Sigmoid colon (tissue), 7 donors: ENCODE data around the gene TBCE. TPM values are rescaled to one million over a fixed set of nuclear protein-coding genes. Genes with fewer than 3 reads are reported as not detected.

Source experiments
- DNase-seq: peaks from one replicate; pipeline ENCODE4 v3.0.0-alpha.2; 2019
- H3K27ac ChIP-seq, 4 donors: fragments of 200-600 bp; sonication (generic); one replicate each; pipeline ENCODE4 v1.5.1; 2016 to 2019; ENCODE audit warnings: mild to moderate bottlenecking in 1 of 4
- H3K27me3 ChIP-seq, 3 donors: fragments of 200-600 bp; sonication (generic); one replicate each; pipeline ENCODE4 v1.5.1; 2019; ENCODE audit warnings: mild to moderate bottlenecking in 1 of 3
- H3K36me3 ChIP-seq, 4 donors: fragments of 200-600 bp; sonication (generic); one replicate each; pipeline ENCODE4 v1.5.1; 2016 to 2019
- H3K4me1 ChIP-seq, 4 donors: fragments of 200-600 bp; sonication (generic); one replicate each; pipeline ENCODE4 v1.5.1; 2017 to 2019
- H3K4me3 ChIP-seq, 4 donors: fragments of 200-600 bp; sonication (generic); one replicate each; pipeline ENCODE4 v1.5.1; 2017 to 2019; ENCODE audit warnings: mild to moderate bottlenecking in 2 of 4, moderate library complexity in 1 of 4
- H3K9me3 ChIP-seq, 4 donors: fragments of 200-600 bp in 3 of 4; sonication (generic) in 3 of 4; one replicate each; pipeline versions ENCODE4 v1.5.1 to v1.6.1; 2013 to 2019
- CTCF ChIP-seq, 4 experiments: fragments of 450-650 bp in 3 of 4; fragments of 200-600 bp in 1 of 4; IDR thresholded peaks; one replicate each; pipeline ENCODE4 v1.5.1; 2016 to 2019; ENCODE audit warnings: antibody characterized with exemption in 4 of 4, mild to moderate bottlenecking in 3 of 4, moderate library complexity in 2 of 4
- EP300 ChIP-seq, 4 donors: sonication (generic); formaldehyde crosslinking; IDR thresholded peaks; one replicate each; pipeline ENCODE4 v1.6.1; 2017; ENCODE audit warnings: antibody characterized with exemption in 4 of 4
- POLR2A ChIP-seq, 2 donors: fragments of 450-650 bp; IDR thresholded peaks; one replicate each; pipeline ENCODE4 v1.6.1; 2016; ENCODE audit warnings: antibody characterized with exemption in 2 of 2, mild to moderate bottlenecking in 2 of 2, moderate library complexity in 2 of 2
- POLR2AphosphoS5 ChIP-seq, 4 donors: sonication (generic); formaldehyde crosslinking; IDR thresholded peaks; one replicate each; pipeline ENCODE4 v1.6.1; 2017; ENCODE audit warnings: antibody characterized with exemption in 4 of 4
- WGBS, 2 donors: extraction: QIAGEN DNeasy Blood & Tissue Kit; methylation state at CpG; one replicate each; pipeline ENCODE4 v1.1.7; 2013; 5-methylcytosine and 5-hydroxymethylcytosine counted together
- intact Hi-C: fragments of 100-400 bp; cut with DNase I; formaldehyde crosslinking; loops from one replicate; pipeline ENCODE4 v1.15.1; 2023
- polyA plus RNA-seq, 3 donors: library from polyadenylated mRNA; stranded (reverse); fragments of 200-250 nt; gene quantifications; one replicate each; pipeline ENCODE4 v1.2.3, GENCODE V29; 2013
- small RNA-seq, 3 donors: library from RNA; depleted of rRNA; stranded (forward); fragments of <200 nt; gene quantifications; one replicate each; pipeline ENCODE3, GENCODE V24; 2016
- total RNA-seq, 4 donors: library from RNA; depleted of rRNA; stranded (reverse); fragments of >200 nt; gene quantifications; one replicate each; pipeline ENCODE4 v1.1.0, GENCODE V29; 2016
- donor health status: healthy with polysubstance abuse.
- donor health status: Bipolar disorder and iron deficiency.
- donor health status: healthy.

Gene TBCE
- total and polyA plus RNA-seq, 7 donors: 14.4 to 24.3 (median 16.4) TPM

GRCh38 chr1:235495030-235495429, 127.8 kb downstream of the TBCE start:
- no peaks in the 10 kb centered on the region for H3K9me3 ChIP-seq
- H3K36me3 ChIP-seq: peaks cover 7 to 27% (median 15%) of the 10 kb centered on the region in 4 donors
- DNase-seq: no peak
- H3K4me1 ChIP-seq: peaks cover 0 to 11% (median 4%) of the 10 kb centered on the region in 4 donors
- intact Hi-C loops: no loop called here
- H3K4me3 ChIP-seq: no peak overlapping the region
- H3K27ac ChIP-seq: no peak overlapping the region
- no peaks in the 10 kb centered on the region for H3K27me3 ChIP-seq
- no peak for TF ChIP-seq EP300 (IDR thresholded peaks at IDR 0.05)
- no peak for TF ChIP-seq CTCF (IDR thresholded peaks at IDR 0.05)
- TF ChIP-seq POLR2AphosphoS5 (IDR thresholded peaks at IDR 0.05): no peak
- no peak for TF ChIP-seq POLR2A (IDR thresholded peaks at IDR 0.05)
- 97 to 98% methylated on average over 5 of the region's 5 CpGs for WGBS, 2 donors

DNA sequence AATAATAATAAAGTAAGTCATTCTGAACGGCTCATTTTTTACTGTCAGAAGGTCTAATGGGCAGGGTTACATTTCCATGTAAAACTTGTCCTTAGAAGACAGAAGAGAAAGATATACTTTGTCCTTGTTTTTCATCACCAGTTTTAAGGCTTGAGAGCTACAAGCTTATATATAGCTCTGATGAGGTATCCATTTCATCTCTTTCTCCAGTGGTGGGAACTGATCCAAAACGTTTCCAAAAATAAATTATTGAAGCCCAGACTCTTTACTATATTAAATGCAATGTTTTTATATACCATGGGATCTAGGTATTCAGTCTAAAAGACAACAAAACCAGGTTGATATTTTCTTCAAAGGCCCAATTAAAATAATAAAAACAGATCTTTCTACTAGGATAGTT, 128.3 kb downstream of the TBCE start:
- Histone ChIP-seq H3K27me3 (no peaks in the 10 kb centered on the region), H3K4me1 (peaks cover 0 to 11% (median 7%) of the 10 kb centered on the region in 4 donors), H3K4me3 (no peak overlapping the region), H3K27ac (no peak overlapping the region), H3K36me3 (peaks cover 7 to 27% (median 15%) of the 10 kb centered on the region in 4 donors), H3K9me3 (no peaks in the 10 kb centered on the region)
- 81 to 85% methylated on average over 2 of the region's 2 CpGs for WGBS, 2 donors
- TF ChIP-seq POLR2AphosphoS5 (IDR thresholded peaks at IDR 0.05) (no peak), EP300 (IDR thresholded peaks at IDR 0.05) (no peak), POLR2A (IDR thresholded peaks at IDR 0.05) (no peak), CTCF (IDR thresholded peaks at IDR 0.05) (no peak)
- no peak for DNase-seq
- intact Hi-C loops: no loop called here

GRCh38 chr1:235500971-235501540, 133.8 kb downstream of the TBCE start:
- Histone ChIP-seq H3K9me3 (no peaks in the 10 kb centered on the region), H3K4me1 (peaks cover 0 to 35% (median 19%) of the 10 kb centered on the region in 4 donors), H3K27me3 (no peaks in the 10 kb centered on the region), H3K4me3 (no peak overlapping the region), H3K27ac (peak overlapping the region; percentile 98 to 100 (median 100)), H3K36me3 (no peaks in the 10 kb centered on the region)
- intact Hi-C loops: loop anchor here (5.0 to 10.0 kb wide), 2 partner anchors 174 to 564 kb away; partner anchors contain the start of genes ARID4B, GGPS1 and NID1
- no peak for DNase-seq
- WGBS, 2 donors: 73 to 87% methylated on average over 5 of the region's 5 CpGs
- TF ChIP-seq EP300 (IDR thresholded peaks at IDR 0.05): no peak
- TF ChIP-seq POLR2A (IDR thresholded peaks at IDR 0.05): no peak
- no peak for TF ChIP-seq CTCF (IDR thresholded peaks at IDR 0.05)
- no peak for TF ChIP-seq POLR2AphosphoS5 (IDR thresholded peaks at IDR 0.05)

Small RNA genes lying within 50 kb of the gene (small RNA-seq; reads per million reads assigned to genes)
- gene AL391994.1: 0 reads per million in 3 donors
- 0 reads per million in 3 donors for gene RPS21P1

Other genes starting within 250 kb of the TBCE start
- 100 to 1,000 TPM in 2 of 4 donors, 10 to 100 TPM in 2; 72.0 to 128 (median 112) TPM for gene TOMM20, start 238.6 kb upstream of the TBCE start, total RNA-seq
- 10 to 100 TPM; 49.0 to 79.3 (median 68.5) TPM for gene TOMM20, start 238.6 kb upstream of the TBCE start, polyA plus RNA-seq
- 10 to 100 TPM; 46.4 to 83.9 (median 51.8) TPM for gene RBM34, start 206.2 kb upstream of the TBCE start, total RNA-seq
- 10 to 100 TPM; 48.8 to 56.1 (median 55.3) TPM for gene RBM34, start 206.2 kb upstream of the TBCE start, polyA plus RNA-seq
- 10 to 100 TPM; 30.1 to 41.7 (median 38.4) TPM for gene ARID4B, start 39.2 kb upstream of the TBCE start, total RNA-seq
- gene ARID4B, start 39.2 kb upstream of the TBCE start, polyA plus RNA-seq: 10 to 100 TPM in 1 of 3 donors, 1 to 10 TPM in 2; 8.1 to 15.9 (median 9.0) TPM
- gene GGPS1, start 38.9 kb upstream of the TBCE start, total RNA-seq: 10 to 100 TPM; 29.5 to 35.7 (median 30.8) TPM
- 10 to 100 TPM; 16.6 to 33.6 (median 28.9) TPM for gene GGPS1, start 38.9 kb upstream of the TBCE start, polyA plus RNA-seq
- 10 to 100 TPM; 38.5 to 58.7 (median 48.6) TPM for gene B3GALNT2, start 137.0 kb downstream of the TBCE start, total RNA-seq
- 1 to 10 TPM; 1.8 to 7.1 (median 3.2) TPM for gene B3GALNT2, start 137.0 kb downstream of the TBCE start, polyA plus RNA-seq